HL-60/S4 treated with retinoic acid at 250 ng/mL for 4 days and 3 days (cell line): Measurements from ENCODE around the gene COL18A1.

Experiments
- in situ Hi-C: fragments of 300-500 bp; cut with MboI; formaldehyde crosslinking; loops from 2 replicates; pipeline ENCODE4 v1.7.0; 2022; ENCODE audit warnings: low sequenced_read_pairs

COL18A1 gene

GRCh38 chr21:45381865-45382696, 22.9 kb upstream of the COL18A1 start:
- in situ Hi-C loops: no loop called here

- in situ Hi-C loops: no loop called here
Measured at GRCh38 chr21:45382697-45382997, 22.3 kb upstream of the COL18A1 start.

GRCh38 chr21:45383111-45383614, 21.8 kb upstream of the COL18A1 start:
- in situ Hi-C loops: no loop called here

- in situ Hi-C loops: no loop called here
Measured at GRCh38 chr21:45383615-45384201, 21.3 kb upstream of the COL18A1 start.

GRCh38 chr21:45384656-45385548, 20.1 kb upstream of the COL18A1 start:
- in situ Hi-C loops: no loop called here

GRCh38 chr21:45385549-45386050, 19.4 kb upstream of the COL18A1 start:
- in situ Hi-C loops: no loop called here

- in situ Hi-C loops: no loop called here
Measured at GRCh38 chr21:45386336-45386727, 18.6 kb upstream of the COL18A1 start.

GRCh38 chr21:45386728-45387371, 18.1 kb upstream of the COL18A1 start:
- in situ Hi-C loops: no loop called here

- in situ Hi-C loops: no loop called here
Measured at GRCh38 chr21:45387506-45387905, 17.5 kb upstream of the COL18A1 start.

GRCh38 chr21:45388011-45388521, 16.9 kb upstream of the COL18A1 start:
- in situ Hi-C loops: no loop called here

GRCh38 chr21:45388611-45389296, 16.2 kb upstream of the COL18A1 start:
- in situ Hi-C loops: no loop called here

GRCh38 chr21:45390121-45390751, 14.7 kb upstream of the COL18A1 start:
- in situ Hi-C loops: no loop called here

- in situ Hi-C loops: no loop called here
Measured at GRCh38 chr21:45390831-45391742, 13.9 kb upstream of the COL18A1 start.

- in situ Hi-C loops: no loop called here
Measured at GRCh38 chr21:45391743-45392572, 13.0 kb upstream of the COL18A1 start.

GRCh38 chr21:45392573-45392971, 12.4 kb upstream of the COL18A1 start:
- in situ Hi-C loops: no loop called here

GRCh38 chr21:45393021-45393420, 11.9 kb upstream of the COL18A1 start:
- in situ Hi-C loops: no loop called here

GRCh38 chr21:45393833-45394638, 10.9 kb upstream of the COL18A1 start:
- in situ Hi-C loops: no loop called here
